ENCODE measurements around the gene RGL3.
"Not testable (repeated sequence)": the region's sequence is repeated elsewhere in the genome, so short reads cannot be mapped to it uniquely, and the experiment has no call there.

The RGL3 gene, protein sequence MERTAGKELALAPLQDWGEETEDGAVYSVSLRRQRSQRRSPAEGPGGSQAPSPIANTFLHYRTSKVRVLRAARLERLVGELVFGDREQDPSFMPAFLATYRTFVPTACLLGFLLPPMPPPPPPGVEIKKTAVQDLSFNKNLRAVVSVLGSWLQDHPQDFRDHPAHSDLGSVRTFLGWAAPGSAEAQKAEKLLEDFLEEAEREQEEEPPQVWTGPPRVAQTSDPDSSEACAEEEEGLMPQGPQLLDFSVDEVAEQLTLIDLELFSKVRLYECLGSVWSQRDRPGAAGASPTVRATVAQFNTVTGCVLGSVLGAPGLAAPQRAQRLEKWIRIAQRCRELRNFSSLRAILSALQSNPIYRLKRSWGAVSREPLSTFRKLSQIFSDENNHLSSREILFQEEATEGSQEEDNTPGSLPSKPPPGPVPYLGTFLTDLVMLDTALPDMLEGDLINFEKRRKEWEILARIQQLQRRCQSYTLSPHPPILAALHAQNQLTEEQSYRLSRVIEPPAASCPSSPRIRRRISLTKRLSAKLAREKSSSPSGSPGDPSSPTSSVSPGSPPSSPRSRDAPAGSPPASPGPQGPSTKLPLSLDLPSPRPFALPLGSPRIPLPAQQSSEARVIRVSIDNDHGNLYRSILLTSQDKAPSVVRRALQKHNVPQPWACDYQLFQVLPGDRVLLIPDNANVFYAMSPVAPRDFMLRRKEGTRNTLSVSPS

DNA sequence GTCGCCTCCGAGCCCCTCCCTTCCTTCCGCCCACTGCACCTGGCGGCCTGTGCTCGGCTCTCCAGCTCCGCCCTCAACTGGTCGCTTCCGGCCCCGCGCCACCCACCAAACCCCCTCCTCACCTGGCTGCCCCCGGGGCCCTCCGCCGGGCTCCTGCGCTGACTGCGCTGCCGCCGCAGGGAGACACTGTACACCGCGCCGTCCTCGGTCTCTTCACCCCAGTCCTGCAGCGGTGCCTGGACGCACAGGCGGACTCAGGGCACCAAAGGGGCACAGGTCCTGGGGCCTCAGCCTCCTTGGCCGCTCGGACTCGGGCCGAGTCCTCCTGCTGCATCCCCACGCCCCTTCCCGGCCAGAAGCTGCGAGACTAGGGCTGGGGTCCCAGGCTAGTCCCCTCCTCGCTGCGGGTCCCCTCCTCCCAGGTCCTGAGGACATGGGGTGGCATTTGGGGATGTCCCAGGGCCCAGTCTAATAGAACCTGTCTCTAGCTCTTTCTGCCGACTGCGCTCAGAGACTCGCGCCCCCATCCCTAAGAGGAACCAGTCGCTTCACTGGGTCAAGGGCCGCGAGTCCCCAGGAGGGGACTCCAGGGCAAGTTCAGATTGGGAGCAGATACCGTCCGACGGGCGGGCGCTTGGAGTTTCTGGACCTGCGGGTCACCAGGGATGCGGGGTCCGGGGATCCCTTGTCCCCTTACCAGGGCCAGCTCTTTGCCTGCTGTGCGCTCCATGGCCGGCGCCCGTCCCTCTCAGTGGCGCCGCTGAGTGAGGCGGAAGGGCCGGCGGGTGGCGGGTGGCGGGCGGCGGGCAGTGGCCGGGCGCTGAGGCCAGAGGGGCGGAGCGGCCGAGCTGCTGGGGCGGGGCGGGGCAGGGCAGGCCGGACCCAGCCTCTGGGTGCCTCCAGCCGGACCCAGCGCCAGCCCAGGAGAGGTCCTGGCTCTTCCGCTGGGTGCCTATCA is at the start of gene RGL3:
RGL3 (minus strand) TSS at position 766 of the 958 bp plus-strand sequence; CDS start at position 730, 36 bp downstream.
- peak; percentile 11 for DNase-seq

DNA sequence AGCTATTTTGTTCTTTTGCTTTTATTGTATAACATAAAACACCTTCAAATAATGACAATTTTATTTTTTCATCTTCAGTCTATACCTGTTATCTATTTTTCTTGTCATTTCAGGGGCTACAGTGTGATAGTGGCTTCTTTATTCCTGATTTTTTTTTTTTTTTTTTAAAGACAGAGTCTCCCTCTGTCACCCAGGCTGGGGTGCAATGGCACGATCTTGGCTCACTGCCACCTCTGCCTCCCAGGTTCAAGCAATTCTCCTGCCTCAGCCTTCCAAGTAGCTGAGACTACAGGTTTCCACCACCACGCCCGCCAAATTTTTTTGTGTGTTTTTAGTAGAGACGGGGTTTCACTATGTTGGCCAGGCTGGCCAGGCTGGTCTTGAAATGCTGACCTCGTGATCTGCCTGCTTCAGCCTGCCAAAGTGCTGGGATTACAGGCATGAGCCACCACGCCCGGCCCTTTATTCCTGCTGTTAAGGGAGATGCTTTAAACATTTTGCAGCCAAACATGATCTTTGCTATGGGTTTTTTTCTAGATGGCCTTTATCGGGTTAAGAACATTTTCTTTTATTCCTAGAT is 49.2 kb upstream of the RGL3 start:
- DNase-seq, result not testable (repeated sequence)

GRCh38 chr19:11465600-11465999 is 46.5 kb upstream of the RGL3 start:
- no peak for DNase-seq

- no peak for DNase-seq
These were observed 45.5 kb upstream of the RGL3 start for GRCh38 chr19:11464333-11465265.

GRCh38 chr19:11463391-11463790 is 44.3 kb upstream of the RGL3 start:
- no peak for DNase-seq

GRCh38 chr19:11461453-11461852 is 42.3 kb upstream of the RGL3 start:
- no peak for DNase-seq

DNA sequence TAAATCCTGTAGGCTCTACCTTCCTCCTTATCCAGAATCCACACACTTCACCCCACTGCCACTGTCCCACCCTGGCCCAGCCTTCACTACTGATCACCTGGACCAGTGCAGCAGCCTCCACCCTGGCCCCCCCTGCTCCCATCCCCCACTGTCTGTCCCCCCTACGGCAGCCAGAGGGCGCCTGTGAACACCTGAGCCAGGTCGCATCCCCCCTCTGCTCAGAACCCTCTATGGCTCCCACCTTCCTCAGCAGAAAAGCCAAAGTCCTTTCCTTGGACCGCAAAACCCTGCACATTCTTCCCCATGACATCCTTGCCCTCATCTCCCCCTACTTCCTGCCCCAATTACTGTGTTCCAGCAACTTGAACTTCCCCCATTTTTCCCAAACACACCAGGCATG is 41.1 kb upstream of the RGL3 start:
- DNase-seq, result no peak

DNA sequence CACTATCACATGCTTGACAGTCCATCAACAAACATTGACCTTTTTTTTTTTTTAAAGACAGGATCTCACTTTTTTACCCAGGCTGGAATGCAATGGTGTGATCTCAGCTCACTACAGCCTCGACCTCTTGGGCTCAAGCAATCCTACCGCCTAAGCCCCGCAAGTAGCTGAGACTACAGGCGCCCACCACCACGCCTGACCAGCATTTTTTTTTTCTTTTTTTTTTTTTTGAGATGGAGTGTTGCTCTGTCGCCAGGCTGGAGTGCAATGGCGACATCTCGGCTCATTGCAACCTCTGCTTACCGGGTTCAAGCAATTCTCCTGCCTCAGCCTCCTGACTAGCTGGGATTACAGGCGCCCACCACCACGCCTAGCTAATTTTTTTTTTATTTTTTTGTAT is 39.8 kb upstream of the RGL3 start:
- DNase-seq, result not testable (repeated sequence)

- DNase-seq, result no peak
These were observed 39.3 kb upstream of the RGL3 start for GRCh38 chr19:11458236-11458900.

DNA sequence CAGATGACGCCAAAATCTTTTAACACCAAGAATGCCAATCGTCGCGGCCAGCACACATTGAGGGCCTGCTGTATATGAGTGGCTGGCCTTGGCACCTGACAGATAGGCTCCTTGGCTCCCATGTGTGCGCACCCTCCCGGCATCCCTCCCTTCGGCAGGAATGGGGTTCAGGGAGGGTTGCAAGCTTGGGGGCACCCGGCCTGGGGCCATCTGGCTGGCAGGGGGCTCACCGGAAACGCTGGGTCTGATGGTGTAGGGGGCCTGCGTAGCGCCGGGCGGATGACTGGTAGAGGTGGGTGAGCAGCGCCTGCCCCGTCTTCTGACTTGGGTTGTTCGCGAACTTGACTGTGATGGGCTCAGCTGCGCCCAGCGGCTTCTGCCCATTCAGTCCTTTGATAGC is 38.7 kb upstream of the RGL3 start:
- no peak for DNase-seq

DNA sequence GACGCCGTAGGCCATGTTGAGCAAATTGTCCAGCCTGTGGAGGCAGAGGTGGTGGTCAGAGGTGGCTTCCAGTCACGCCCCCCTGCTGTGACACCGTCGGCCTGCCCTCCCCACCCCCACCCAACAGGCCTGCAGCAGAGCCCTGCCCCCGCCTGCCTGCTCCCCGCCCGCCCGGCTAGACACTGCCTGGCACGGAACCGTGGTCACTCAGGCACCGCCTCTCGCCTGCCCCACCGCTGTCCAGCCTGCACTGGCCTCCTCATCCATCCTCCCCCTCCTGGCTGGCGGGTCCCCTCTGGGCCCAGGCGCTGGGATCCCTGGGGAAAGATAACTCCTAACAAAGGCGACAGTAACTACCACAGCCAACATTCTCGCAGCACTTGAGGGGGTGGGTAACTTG is 38.0 kb upstream of the RGL3 start:
- DNase-seq, result no peak

DNA sequence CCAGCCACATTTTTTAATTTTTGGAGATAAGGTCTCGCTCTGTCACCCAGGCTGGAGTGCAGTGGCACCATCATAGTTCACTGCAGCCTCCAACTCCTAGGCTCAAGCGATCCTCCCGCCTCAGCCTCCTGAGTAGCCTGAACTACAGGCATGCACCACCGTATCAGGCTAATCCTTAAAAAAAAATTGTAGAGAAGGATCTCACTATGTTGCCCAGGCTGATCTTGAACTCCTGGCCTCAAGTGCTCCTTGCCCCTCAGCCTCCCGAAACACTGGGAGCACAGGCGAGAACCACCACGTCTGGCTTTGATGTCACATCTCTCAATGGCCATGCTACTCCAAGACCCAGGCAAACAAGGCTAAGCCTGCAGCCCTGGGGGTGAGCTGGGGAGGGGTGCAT is 37.5 kb upstream of the RGL3 start:
- DNase-seq, result no peak

DNA sequence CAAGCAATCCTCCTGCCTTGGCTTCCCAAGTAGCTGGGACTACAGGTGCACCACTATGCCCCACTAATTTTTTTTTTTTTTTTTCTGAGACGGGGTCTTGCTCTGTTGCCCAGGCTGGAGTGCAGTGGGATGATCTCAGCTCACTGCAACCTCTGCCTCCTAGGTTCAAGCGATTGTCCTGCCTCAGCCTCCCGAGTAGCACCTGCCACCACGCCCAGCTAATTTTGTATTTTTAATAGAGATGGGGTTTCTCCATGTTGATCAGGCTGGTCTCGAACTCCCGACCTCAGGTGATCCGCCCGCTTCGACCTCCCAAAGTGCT is 36.1 kb upstream of the RGL3 start:
- DNase-seq, result not testable (repeated sequence)

DNA sequence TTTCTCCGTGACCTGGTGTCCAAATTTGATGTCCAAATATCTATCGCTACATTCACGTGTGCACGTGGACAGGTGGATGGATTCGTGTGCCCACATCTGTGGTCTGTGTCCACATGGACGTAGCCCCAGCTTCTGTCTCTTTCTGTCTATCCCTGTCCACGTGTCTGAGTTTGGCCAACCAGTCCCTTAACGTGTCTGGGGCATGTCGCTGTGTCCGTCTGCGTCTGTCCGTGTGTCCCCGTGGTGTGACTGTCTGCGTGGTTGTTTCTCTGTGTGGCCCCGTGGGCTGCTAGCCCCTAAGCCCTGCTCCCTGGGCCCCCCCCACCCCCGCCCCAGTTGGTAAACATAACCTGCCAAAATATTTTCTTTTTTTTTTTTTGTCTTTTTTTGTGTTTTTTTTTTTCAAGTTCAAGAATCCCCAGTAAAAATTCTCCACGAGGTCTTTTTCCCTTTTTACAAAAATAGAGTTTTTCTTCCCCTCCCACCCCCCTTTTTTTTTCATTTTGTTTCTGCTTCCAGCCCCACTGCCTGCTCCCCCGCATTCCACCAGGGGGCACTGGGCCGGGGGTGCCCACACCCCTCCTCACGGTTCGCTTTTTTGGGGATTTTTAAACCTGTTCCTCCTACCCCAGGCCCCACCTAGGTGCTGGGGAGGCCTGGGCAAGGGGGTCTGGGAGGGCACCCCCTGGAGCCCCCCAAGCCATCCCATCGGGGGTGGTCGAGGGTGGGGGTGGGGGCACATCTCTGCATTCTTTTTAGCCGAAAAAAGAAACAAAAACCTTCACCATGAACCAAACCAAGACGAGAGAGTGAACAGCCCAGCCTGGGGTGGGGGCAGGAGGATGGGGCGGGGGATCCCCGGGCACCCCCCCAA is 34.6 kb upstream of the RGL3 start:
- no peak for DNase-seq

DNA sequence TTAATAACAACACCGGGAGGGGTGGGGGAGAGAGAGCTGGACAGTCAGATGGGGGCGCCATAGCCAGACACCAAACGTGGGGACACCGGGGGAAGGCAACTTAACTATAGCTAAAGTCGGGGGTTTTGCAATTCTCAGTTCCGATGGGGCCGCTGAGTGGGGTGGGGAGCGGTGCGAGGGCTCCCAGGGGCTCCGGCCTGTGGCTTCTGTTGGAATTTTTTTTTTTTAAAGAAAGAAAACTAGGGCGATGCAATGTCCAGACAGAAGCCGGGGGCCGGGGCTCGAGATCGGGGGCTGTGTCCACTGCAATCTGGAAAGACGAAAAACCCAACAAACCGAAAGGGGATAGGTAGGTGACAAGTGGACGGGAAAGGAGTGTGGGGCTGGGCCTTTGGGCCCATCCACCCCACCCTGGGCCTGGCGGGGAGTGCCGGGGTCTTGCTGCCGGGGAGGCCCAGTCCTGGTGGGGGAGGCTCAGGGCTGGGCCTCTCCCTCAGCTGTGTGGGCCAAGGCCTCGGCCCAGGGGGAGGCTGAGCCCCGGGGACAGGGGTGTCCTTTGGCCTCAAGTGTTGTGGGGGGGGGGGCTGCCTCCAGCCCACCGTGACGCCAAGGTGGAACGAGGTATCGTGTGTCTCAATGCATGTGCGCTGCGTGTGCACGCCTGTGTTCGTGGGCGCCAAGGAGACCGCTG is 33.7 kb upstream of the RGL3 start:
- DNase-seq, result no peak

- no peak for DNase-seq
These were observed 32.9 kb upstream of the RGL3 start for GRCh38 chr19:11451871-11452619.

DNA sequence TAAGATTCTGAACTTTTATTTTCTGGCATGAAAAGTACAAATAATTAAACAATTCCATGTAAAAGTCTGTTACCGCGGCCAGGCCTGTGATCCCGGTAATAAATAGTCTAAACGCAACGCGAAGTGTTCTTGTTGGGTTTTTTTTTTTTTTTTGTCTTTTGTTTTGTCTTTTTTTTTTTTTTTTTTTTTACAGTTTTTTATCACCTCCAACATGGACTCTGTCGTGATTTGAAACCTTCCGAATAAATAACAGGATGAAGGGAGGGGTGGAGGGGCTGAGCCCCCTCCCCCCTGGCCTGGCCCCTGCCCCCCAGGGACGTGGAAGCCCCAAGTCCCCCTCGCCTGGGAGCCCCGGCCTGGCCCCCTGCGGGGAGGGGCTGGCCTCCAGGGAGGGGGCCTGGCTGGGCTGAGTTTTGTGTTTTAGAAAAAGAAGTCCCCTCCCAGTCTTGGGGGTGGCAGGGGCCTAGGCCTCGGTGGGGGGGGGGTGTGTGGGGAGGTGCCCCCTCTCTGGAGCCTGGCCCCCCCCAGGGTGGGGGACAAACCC is 32.3 kb upstream of the RGL3 start:
- no peak for DNase-seq

- DNase-seq, result no peak
These were observed 31.6 kb upstream of the RGL3 start for GRCh38 chr19:11450570-11451326.

All from SHP77 treated with DMSO at 0.1 percent for 48 hours (cell line).